HCT116 (cell line): ENCODE data around the gene HAAO.

Experiments used
- ATF3 ChIP-seq: IDR thresholded peaks from 2 replicates; pipeline ENCODE4 v1.6.1; 2012
- CEBPB ChIP-seq: IDR thresholded peaks from 2 replicates; pipeline ENCODE4 v1.6.1; 2012; ENCODE audit warnings: low read depth
- EZH2phosphoT487 ChIP-seq: fragments of 200-600 bp; IDR thresholded peaks from 2 replicates; pipeline ENCODE4 v1.6.1; 2018; ENCODE audit warnings: antibody characterized with exemption, borderline replicate concordance
- POLR2A ChIP-seq: IDR thresholded peaks from 2 replicates; pipeline ENCODE4 v1.7.0; 2011; ENCODE audit warnings: borderline replicate concordance; ENCODE audit not compliant: insufficient read depth, insufficient read length; ENCODE audit errors: extremely low read depth
- REST ChIP-seq: IDR thresholded peaks from 2 replicates; pipeline ENCODE4 v1.6.1; 2012; ENCODE audit warnings: low read depth
- TCF7L2 ChIP-seq: IDR thresholded peaks from 2 replicates; pipeline ENCODE4 v1.7.0; 2011; ENCODE audit warnings: borderline replicate concordance, inconsistent platforms; ENCODE audit not compliant: insufficient read depth, insufficient read length; ENCODE audit errors: extremely low read depth

GRCh38 chr2:42788478-42788793 is 3.9 kb downstream of the HAAO start:
- TF ChIP-seq ATF3 (no peak), REST (no peak), TCF7L2 (no peak), EZH2phosphoT487 (no peak), POLR2A (no peak), CEBPB (no peak)
